GM10248 (cell line): ENCODE results near the gene SDK1.

Experiments
- CTCF ChIA-PET: fragments of 300-600 bp; sonication (Branson Sonifier 250); formaldehyde crosslinking; extraction: SDS; loops from one replicate; lab custom pipeline; 2021; ENCODE audit warnings: antibody characterized with exemption; lab: Yijun Ruan, JAX
- POLR2A ChIA-PET: fragments of 350-650 bp; sonication (Branson Sonifier 250); formaldehyde crosslinking; extraction: SDS; loops from one replicate; lab custom pipeline; 2020; ENCODE audit warnings: antibody characterized with exemption; lab: Yijun Ruan, JAX
- DNase-seq: peaks from one replicate; pipeline ENCODE4 v3.0.0; 2012; ENCODE audit errors: extremely low spot score
- TF ChIP-seq, protein P1 (sequence below): IDR thresholded peaks from 2 replicates; pipeline ENCODE4 v1.5.1; 2012; ENCODE audit warnings: mild to moderate bottlenecking, low read depth; ENCODE audit errors: extremely low read depth, missing control alignments, control extremely low read depth

Gene SDK1

GRCh38 chr7:3866277-3866676 is 565.2 kb downstream of the SDK1 start:
- ChIA-PET CTCF (interaction anchor here (0.8 to 1.2 kb wide), 2 partner anchors 9 to 22 kb away, joined by 3 to 4 read pairs; no protein-coding TSS in a partner anchor), POLR2A (no interaction called here)
- no peak for DNase-seq
- TF ChIP-seq, protein P1, sequence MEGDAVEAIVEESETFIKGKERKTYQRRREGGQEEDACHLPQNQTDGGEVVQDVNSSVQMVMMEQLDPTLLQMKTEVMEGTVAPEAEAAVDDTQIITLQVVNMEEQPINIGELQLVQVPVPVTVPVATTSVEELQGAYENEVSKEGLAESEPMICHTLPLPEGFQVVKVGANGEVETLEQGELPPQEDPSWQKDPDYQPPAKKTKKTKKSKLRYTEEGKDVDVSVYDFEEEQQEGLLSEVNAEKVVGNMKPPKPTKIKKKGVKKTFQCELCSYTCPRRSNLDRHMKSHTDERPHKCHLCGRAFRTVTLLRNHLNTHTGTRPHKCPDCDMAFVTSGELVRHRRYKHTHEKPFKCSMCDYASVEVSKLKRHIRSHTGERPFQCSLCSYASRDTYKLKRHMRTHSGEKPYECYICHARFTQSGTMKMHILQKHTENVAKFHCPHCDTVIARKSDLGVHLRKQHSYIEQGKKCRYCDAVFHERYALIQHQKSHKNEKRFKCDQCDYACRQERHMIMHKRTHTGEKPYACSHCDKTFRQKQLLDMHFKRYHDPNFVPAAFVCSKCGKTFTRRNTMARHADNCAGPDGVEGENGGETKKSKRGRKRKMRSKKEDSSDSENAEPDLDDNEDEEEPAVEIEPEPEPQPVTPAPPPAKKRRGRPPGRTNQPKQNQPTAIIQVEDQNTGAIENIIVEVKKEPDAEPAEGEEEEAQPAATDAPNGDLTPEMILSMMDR, result no peak

- CTCF ChIA-PET, result interaction anchor here (1.7 kb wide), 1 partner anchor 16 kb away, joined by 6 read pairs; no protein-coding TSS in a partner anchor
- no peak for DNase-seq
Measured at GRCh38 chr7:3867863-3868262, 566.8 kb downstream of the SDK1 start.

DNA sequence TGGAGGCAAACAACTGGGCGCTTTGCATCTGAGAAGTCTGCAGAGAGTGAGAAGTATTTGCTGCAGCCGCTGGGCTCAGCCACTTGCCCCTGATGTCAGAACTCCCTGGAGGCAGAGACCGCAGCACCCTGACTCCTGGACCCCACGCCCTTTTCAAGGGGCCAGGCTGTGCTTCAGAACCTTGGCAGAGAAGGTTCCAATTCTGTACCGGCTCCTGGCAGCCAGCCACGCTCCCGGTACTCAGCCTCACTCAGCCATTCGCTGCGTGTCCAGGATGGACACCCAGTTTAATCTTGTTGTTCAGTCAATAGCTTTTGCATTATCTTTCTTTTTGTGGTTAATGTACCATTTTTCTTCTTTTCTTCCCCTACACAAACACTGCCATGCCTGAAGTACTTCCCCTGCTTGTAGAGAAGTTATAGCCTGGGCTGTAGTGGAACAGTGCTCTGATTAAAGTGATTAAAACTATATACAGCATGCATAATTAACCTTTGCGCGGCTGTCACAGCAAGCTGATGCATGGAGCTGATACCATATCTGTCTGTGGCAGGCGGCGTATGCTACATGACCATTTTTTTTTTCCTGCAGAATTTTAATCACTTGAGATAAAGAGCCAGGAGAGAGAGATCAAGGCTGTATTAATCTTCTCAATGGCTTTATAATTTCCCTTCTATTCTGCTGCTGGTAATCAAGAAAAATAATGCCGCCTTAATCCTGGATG is 578.5 kb downstream of the SDK1 start:
- ChIA-PET POLR2A (no interaction called here), CTCF (no interaction called here)
- no peak for DNase-seq
- TF ChIP-seq, protein P1, result no peak

More at GRCh38 chr7:3867863-3868262, 566.8 kb downstream of the SDK1 start:
- POLR2A ChIA-PET, result no interaction called here
- TF ChIP-seq, protein P1, result no peak

- TF ChIP-seq, protein P1, result no peak
- POLR2A ChIA-PET, result no interaction called here
- CTCF ChIA-PET, result no interaction called here
- DNase-seq, result no peak
Measured at GRCh38 chr7:3880228-3880987, 579.4 kb downstream of the SDK1 start.

GRCh38 chr7:3882782-3883181 is 581.7 kb downstream of the SDK1 start:
- CTCF ChIA-PET, result no interaction called here
- DNase-seq, result no peak
- POLR2A ChIA-PET, result no interaction called here
- TF ChIP-seq, protein P1, result no peak

DNA sequence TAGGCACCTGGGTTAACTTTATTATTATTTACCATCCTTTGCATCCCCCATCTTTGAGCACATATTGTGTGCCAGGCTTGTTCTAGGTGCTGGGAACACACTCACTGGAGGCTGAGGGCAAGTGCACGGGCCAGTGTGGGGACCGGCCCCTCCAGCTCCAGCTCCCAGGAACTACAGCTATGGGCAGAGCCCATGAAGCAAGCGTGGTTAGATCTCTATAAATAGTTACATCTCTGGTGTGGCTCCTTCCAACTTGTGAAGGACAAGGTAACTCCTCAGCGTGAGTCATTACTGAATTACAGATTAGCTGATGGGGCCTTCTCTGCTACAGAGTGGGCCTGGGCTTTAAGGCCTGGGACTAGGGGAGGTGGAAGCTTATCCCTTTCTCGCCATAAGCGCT is 583.5 kb downstream of the SDK1 start:
- CTCF ChIA-PET, result no interaction called here
- TF ChIP-seq, protein P1, result no peak
- no peak for DNase-seq
- POLR2A ChIA-PET, result no interaction called here
